Retina (tissue), 1 donor: ENCODE data around the gene EGLN1.

ENCODE experiments used
- DNase-seq: peaks from one replicate; pipeline ENCODE4 v3.0.0-alpha.2; 2016

The EGLN1 gene

GRCh38 chr1:231395998-231396390 is 26.1 kb downstream of the EGLN1 start:
- no peak for DNase-seq

GRCh38 chr1:231395076-231395997 is 26.8 kb downstream of the EGLN1 start:
- no peak for DNase-seq

GRCh38 chr1:231393668-231394067 is 28.4 kb downstream of the EGLN1 start:
- no peak for DNase-seq

GRCh38 chr1:231392389-231393131 is 29.5 kb downstream of the EGLN1 start:
- no peak for DNase-seq

- DNase-seq, result no peak
Measured at GRCh38 chr1:231390071-231390470, 32.0 kb downstream of the EGLN1 start.

GRCh38 chr1:231387770-231388669 is 34.1 kb downstream of the EGLN1 start:
- no peak for DNase-seq

GRCh38 chr1:231386466-231386865 is 35.6 kb downstream of the EGLN1 start:
- DNase-seq, result no peak

- no peak for DNase-seq
Measured at GRCh38 chr1:231385416-231385748, 36.7 kb downstream of the EGLN1 start.

GRCh38 chr1:231384696-231385415 is 37.2 kb downstream of the EGLN1 start:
- DNase-seq, result no peak

GRCh38 chr1:231383159-231383860 is 38.8 kb downstream of the EGLN1 start:
- DNase-seq, result no peak

GRCh38 chr1:231382426-231382825 is 39.7 kb downstream of the EGLN1 start:
- DNase-seq, result no peak

- no peak for DNase-seq
Measured at GRCh38 chr1:231381729-231382128, 40.4 kb downstream of the EGLN1 start.

GRCh38 chr1:231376875-231377549 is 45.1 kb downstream of the EGLN1 start:
- no peak for DNase-seq

- no peak for DNase-seq
Measured at GRCh38 chr1:231376101-231376500, 46.0 kb downstream of the EGLN1 start.

GRCh38 chr1:231374394-231374793 is 47.7 kb downstream of the EGLN1 start:
- DNase-seq, result no peak

- no peak for DNase-seq
Measured at GRCh38 chr1:231372501-231372900, 49.6 kb downstream of the EGLN1 start.

GRCh38 chr1:231369282-231369681 is 52.8 kb downstream of the EGLN1 start:
- DNase-seq, result no peak

- DNase-seq, result no peak
Measured at GRCh38 chr1:231364192-231364591, 57.9 kb downstream of the EGLN1 start.

- no peak for DNase-seq
Measured at GRCh38 chr1:231363624-231364023, 58.5 kb downstream of the EGLN1 start.

GRCh38 chr1:231362325-231362724 is 59.8 kb downstream of the EGLN1 start:
- DNase-seq, result no peak

- DNase-seq, result no peak
Measured at GRCh38 chr1:231359113-231359512, 63.0 kb downstream of the EGLN1 start.
